Fibroblast of pulmonary artery (primary cell): ENCODE data around the gene FCN1.

Experiments used
- DNase-seq: peaks from one replicate; pipeline ENCODE4 v3.0.0-alpha.2; 2010; ENCODE audit warnings: low read depth
- H3K4me3 ChIP-seq: replicated peaks from 2 replicates; pipeline ENCODE4 v1.5.1; 2011; ENCODE audit warnings: low read depth, mild to moderate bottlenecking, control low read depth, low read length, moderate library complexity
- CTCF ChIP-seq: IDR thresholded peaks from 2 replicates; pipeline ENCODE4 v1.5.1; 2011; ENCODE audit warnings: mild to moderate bottlenecking, control low read depth, low read length, inconsistent platforms; ENCODE audit errors: missing control alignments

Gene FCN1

DNA sequence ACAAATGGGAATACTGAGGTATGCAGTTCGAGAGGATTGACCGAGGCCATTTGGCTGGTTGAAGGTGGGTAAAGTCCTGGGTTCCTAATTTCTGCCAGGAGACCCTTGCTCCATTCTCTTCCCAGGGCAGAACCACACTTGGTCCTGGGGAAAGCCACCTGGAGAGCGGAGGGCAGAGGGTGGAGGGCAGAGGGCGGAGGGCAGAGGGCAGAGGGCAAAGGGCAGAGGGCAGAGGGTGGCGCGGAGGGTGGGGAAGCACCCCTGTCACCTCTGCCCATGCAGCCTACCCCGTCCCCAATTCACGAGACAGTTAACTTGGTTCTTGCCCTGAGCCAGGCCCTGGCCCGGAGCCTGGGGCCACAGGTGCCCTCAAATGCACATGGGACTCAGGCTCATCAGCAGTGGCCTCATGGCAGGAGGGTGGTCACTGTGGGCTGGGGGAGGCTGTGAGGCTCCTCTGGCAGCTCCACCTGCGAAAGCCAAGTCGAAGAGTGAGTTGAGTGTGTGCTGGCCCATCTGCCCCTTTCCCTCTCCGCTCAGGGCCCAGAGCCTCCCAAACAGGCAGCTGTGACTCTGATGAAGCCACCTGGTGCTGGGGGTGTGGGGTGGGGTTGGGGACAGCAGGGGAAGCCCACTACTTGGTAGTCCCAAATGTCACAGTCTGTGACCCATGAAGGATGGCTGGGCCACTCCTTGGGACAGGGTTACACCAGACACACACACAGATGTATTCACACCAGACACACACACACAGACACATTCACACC, 28.0 kb upstream of the FCN1 start:
- H3K4me3 ChIP-seq: no peak overlapping the region
- DNase-seq: no peak
- TF ChIP-seq CTCF: no peak

GRCh38 chr9:134944916-134945315, 27.2 kb upstream of the FCN1 start:
- DNase-seq: no peak
- no peak overlapping the region for H3K4me3 ChIP-seq
- TF ChIP-seq CTCF: no peak

- TF ChIP-seq CTCF: no peak
- peak; percentile 3 for DNase-seq
- H3K4me3 ChIP-seq: no peak overlapping the region
Measured at GRCh38 chr9:134944351-134944802, 26.7 kb upstream of the FCN1 start.

- H3K4me3 ChIP-seq: no peak overlapping the region
- DNase-seq: no peak
- no peak for TF ChIP-seq CTCF
Measured at GRCh38 chr9:134943836-134944235, 26.1 kb upstream of the FCN1 start.

DNA sequence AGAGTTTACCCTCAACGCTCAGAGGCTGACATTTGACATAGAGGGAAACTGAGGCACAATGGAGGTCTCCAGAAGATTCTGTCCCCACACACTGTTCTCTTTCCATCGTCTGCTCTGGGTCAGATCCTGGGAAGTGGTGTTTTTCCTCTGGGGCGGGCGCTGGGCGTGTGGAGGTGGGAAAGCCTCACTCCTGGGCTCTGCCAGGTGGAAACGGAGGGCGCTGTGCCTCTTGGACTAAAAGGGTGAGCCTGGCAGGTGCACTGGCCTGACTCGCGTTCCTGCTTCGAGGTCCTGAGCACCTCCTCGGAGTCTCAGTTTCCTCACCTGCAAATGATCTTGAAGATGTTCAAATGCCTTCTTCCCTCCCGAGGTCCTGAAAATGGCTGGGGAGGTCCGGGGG, 25.7 kb upstream of the FCN1 start:
- TF ChIP-seq CTCF: no peak
- H3K4me3 ChIP-seq: no peak overlapping the region
- DNase-seq: no peak

DNA sequence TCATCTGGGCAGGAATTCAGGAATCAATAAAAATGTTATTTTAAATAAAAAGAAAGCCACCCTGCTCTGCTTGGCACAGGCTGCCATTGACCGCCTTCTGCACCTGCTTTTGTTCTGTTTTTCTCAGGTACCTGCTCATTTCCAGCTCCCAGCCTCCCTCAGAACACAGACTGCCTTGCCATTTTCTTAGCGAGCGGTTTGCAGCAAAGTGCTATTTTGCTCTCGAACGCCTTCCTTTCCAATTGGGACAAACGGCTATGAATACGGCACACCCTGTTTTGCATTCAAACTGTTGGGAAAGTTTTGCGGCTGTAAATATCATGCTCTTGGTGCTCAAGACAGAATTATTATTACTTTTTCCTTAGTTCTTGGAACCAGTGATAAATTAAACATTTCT, 25.1 kb upstream of the FCN1 start:
- DNase-seq: no peak
- no peak for TF ChIP-seq CTCF
- no peak overlapping the region for H3K4me3 ChIP-seq
